IPS-NIHi7 (cell line): ENCODE results near the gene ITFG1.
"Not testable (repeated sequence)": the region's sequence is repeated elsewhere in the genome, so short reads cannot be mapped to it uniquely, and the experiment has no call there.

Experiments
- DNase-seq: peaks from one replicate; pipeline ENCODE4 v3.0.0; 2012; ENCODE audit warnings: mixed read lengths; ENCODE audit errors: extremely low spot score

Gene ITFG1

GRCh38 chr16:47158992-47159391 is 301.9 kb downstream of the ITFG1 start:
- no peak for DNase-seq

DNA sequence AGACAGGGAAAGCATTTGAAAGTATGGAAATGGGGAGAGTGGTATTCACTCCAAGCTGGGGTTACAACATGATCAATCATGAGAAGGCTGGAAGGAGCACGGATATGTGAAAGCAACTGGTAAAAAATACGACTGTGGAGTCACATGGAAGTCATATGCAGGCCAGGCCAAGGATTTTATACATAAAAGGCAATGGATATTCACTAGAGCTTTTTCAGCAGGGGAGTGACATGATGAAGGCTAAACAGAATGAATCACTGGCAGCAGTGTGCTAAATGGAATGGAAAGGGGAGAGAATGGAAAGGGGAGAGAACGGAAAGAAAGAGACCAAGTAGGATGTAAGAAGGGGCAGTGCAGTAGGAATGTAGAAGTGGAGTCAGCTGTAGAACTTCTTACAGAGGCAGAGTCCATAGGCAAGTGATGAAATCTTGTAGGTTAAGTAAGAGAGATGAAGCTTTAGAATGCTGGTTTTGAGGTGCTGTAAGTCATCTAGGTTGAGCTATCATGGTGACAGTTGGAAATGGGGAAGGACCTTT is 304.1 kb downstream of the ITFG1 start:
- DNase-seq: no peak

DNA sequence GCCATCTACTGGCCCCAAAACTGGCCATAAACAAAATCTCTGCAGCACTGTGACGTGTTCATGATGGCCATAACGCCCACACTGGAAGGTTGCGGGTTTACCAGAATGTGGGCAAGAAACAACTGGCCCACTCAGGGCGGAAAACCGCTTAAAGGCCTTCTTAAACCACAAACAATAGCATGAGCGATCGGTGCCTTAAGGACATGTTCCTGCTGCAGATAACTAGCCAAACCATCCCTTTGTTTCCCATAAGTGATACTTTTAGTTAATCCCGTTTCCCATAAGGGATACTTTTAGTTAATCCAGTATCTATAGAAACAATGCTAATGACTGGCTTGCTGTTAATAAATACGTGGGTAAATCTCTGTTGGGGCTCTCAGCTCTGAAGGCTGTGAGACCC is 308.4 kb downstream of the ITFG1 start:
- not testable (repeated sequence) for DNase-seq

DNA sequence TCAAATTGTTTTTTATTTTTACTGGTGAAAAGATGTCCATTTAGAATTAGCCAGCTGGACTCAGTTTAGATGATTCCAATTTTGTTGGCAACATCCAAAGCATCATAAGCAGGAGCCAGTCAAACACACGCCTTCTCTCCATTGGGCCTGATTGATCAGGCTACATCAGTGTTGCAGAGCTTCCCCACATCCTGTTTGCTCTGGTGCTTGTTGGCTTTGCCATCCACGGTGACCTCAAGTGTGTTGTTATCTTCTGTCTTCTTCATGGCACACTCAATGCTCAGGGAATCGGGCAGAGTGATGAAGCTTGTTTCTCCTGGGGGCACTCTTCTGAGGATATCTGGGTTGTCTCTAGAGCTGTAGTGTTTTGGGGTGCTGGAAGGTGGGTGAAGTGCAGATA is 310.8 kb downstream of the ITFG1 start:
- no peak for DNase-seq

GRCh38 chr16:47144559-47144877 is 316.3 kb downstream of the ITFG1 start:
- DNase-seq: no peak

DNA sequence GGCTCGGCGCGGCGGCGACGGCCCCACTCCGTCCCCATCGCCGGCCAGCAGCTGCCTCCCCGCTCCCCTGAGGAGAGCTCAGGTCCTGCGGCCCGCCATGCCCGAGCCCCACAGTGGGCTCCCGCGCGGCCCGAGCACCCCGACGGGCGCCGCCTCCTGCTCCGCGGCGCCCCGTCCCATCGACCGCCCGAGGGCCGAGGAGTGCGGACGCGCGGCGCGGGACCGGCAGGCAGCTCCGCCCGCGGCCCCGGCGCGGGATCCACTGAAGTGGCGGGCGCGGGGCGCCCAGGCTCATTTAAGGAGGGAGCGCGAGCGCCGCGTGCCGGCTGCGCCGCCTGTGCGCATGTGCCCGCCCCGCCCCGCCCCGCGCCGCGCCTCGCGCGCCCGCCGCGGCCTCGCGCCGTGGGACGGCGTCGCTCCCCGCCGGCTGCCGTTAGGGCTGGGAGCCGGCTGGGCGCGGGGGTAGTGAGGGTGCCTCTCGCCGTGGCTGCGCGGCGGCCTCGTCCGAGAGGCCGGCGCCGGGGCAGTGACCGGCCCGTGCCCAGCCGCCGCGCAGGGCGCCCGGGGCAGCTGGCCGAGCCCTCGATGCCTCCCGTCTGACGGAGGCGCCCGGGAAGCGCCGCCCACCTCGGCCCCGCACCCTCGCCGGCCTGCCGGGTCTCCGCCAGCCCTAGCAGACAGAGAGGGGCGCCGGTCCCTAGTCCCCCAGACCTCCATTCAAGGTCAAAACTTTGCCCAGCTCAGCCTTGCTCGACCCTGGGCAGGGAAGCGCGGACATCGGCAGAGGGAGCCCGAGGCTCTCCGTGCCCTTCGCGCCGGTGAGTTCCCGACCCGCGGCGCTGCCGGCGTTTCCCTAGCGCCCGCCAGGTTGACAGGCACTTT is 316.9 kb downstream of the ITFG1 start, which contains the start of gene NETO2:
Gene NETO2 (minus strand): TSS at position 269 of the 882 bp plus-strand sequence. CDS start 333 bp downstream, outside the sequence.
- DNase-seq: peak; percentile 81

- DNase-seq: peak; percentile 85
Measured at GRCh38 chr16:47142821-47143676, 317.8 kb downstream of the ITFG1 start.

DNA sequence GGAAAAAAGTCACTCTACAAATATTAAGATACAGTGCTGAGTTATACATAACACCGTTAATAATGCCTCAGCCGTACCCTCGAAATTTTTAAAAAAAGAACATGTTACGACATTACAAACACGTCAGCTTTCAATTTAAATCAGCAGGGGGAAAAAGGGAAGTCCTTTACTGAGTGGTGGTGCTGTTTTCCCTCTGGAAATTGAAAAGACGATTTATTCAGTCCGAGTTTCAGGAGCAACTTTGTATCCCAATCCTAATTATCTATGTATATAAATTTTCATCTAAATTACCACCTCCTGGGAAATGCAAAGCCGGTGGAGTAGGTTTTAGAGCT is 318.4 kb downstream of the ITFG1 start:
- no peak for DNase-seq

DNA sequence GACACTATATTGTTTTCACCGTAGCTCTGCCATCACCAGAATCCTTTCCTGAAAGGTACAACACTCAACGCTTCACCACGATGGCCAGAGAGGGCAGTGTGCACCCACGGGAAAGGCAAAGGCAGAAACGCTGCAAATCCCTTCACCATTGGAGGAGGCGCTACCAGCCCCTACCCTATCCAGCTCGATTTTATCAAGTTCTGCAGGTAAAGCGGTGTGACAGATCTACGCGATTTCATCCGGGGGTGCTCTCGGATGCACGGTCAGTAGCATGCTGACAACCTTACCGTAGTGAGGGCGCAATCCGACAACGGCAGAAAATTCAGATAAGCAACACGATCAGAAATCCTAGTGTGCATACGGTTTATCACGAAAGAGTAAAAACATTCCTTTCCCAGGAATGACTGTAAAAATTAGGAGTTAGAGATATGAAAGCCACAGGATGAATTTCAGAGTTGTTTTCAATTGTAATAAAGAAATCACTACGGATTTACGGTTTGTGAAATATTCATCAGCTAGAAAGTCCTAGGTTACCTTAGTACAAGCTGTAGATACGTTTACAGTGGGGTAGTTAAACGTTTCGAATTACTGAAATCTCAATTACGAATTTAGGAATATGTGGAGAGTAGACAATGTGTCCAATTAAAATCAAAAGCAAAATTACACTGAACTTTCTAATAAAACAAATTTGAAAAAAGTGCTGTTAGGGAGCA is 318.9 kb downstream of the ITFG1 start:
- peak; percentile 87 for DNase-seq

DNA sequence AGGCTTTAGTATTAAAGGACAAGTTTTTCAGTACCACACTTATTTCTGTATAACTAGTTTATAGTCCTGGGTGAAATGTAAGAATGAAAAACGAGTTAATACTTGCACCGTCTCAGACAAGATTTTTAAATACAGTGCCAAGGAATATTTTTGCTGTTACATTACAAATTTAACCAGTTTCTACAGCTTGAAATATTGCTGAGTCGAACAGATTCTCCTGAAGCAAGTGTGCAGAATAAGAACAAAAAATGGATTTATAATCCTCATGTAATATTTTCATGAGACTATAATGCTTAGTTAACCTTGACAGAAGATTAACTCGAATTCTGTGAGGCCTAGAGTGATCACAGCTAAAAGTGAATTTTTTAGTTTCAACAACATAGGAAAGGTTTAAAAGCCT is 320.2 kb downstream of the ITFG1 start:
- no peak for DNase-seq

DNA sequence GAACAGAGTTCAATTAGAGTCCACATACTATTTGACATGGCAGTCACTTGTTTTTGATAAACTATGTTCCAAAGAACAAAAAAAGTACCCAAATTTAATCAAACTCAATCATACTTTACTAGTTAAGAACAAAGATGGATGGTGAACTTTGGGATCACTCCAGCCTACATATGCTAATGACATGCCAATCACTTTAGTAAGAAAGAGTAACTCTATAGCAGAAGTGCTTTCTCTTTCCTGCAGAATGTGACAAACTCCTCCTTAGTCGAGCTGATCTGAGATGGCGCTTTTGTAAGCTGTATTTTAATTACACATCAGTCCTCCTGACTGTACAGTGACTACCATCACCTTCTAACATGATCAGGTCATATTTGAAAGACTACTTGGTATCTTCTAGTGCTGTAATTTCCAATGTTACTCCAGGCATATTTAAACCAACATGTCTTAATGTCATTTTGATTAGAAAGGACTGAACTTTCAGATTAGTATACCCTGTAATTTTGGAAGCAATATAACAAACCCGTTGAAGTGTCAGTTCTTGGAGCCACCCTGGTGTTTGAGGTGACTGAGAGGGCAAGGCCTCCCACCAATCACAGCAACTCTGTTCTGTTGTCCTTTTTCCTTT is 321.2 kb downstream of the ITFG1 start:
- no peak for DNase-seq

DNA sequence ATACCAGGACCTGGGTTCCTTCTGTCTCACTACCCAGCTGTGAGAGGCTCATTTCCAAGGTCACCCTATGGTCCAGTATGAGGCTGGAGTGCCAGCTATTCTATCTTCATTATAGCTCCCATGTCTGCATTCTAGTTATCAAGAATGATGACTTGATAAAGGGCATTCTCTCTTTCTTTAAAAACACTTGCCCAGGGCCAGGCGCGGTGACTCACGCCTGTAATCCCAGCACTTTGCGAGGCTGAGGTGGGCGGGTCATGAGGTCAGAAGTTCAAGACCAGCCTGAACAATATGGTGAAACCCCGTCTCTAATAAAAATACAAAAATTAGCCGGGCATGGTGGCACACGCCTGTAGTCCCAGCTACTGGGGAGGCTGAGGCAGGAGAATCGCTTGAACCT is 322.9 kb downstream of the ITFG1 start:
- DNase-seq: not testable (repeated sequence)

- DNase-seq: no peak
Measured at GRCh38 chr16:47136099-47136842, 324.6 kb downstream of the ITFG1 start.

GRCh38 chr16:47134550-47134949 is 326.3 kb downstream of the ITFG1 start:
- DNase-seq: no peak

GRCh38 chr16:47132308-47132707 is 328.6 kb downstream of the ITFG1 start:
- DNase-seq: no peak

- peak; percentile 20 for DNase-seq
Measured at GRCh38 chr16:47129755-47130435, 331.0 kb downstream of the ITFG1 start.

DNA sequence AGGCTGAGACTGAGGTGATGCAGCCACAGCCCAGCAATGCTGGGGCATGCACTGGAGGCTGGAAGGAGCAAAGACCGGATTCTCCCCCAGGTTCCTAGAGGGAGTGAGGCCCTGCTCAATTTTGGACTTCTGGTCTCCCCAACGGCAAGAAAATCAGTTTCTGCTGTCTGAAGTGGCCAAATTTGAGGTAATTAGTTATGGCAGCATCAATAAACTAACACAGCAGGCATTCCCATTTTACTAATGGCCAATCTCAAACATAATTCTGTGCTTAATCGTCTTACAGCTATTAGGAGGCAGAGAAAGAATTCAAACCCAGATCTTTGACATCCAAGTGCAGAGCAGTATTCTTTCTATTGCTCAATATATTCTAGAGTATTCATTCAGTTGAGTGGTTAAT is 333.3 kb downstream of the ITFG1 start:
- DNase-seq: no peak

DNA sequence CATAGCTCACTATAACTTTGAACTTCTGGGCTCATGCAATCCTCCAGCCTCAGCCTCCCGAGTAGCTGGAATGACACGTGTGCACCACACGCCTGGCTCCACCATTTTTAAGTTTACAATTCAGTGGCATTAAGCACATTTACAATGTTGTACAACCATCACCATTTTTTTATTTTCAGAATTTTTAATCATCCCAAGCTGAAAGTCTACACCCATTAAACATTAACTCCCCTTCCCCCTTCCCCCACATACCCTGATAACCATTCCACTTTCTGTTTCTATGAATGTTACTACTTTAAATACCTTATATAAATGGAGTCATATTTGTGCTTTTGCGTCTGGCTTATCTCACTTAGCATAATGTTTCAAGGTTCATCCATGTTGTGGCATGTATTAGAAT is 335.1 kb downstream of the ITFG1 start:
- DNase-seq: no peak

GRCh38 chr16:47113130-47113529 is 347.7 kb downstream of the ITFG1 start:
- no peak for DNase-seq

DNA sequence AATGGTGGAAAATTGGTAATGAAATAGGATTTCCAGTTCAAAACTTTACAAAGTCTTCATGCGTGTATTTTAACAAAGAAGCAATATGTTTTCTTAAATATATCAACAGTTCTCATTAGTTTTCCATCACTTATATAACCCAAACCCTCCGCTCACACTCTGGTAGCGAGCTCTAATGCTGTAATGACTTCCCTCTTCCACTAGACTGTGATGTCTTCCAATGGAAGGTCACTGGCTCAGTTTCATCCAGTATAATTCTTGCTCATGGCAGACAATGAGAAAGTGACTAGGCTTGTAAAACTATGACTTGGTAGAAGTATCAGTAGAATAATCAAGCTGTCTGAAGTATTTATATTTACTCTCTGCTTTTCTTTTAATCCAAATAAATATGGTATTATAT is 349.9 kb downstream of the ITFG1 start:
- peak; percentile 42 for DNase-seq
